Upper lobe of right lung (tissue), 1 donor: ENCODE data around the gene FUOM. TPM values are rescaled to one million over a fixed set of nuclear protein-coding genes. Genes with fewer than 3 reads are reported as not detected.

Experiments
- ATAC-seq: fragments of 200-7000 bp; cut with Tn5 transposase; one replicate; pipeline ENCODE4 v1.9.1; 2020; ENCODE audit warnings: mild to moderate bottlenecking, moderate library complexity
- DNase-seq: peaks from one replicate; pipeline ENCODE4 v3.0.0-alpha.2; 2020
- H3K27ac ChIP-seq: fragments of 200-600 bp; one replicate; pipeline ENCODE4 v1.8.0; 2022
- H3K27me3 ChIP-seq: fragments of 200-600 bp; one replicate; pipeline ENCODE4 v1.8.0; 2022; ENCODE audit warnings: mild to moderate bottlenecking
- H3K36me3 ChIP-seq: fragments of 200-600 bp; one replicate; pipeline ENCODE4 v1.8.0; 2022
- H3K4me1 ChIP-seq: fragments of 200-600 bp; one replicate; pipeline ENCODE4 v1.8.0; 2022
- H3K4me3 ChIP-seq: fragments of 200-600 bp; one replicate; pipeline ENCODE4 v1.8.0; 2022; ENCODE audit warnings: mild to moderate bottlenecking
- H3K9me3 ChIP-seq: fragments of 200-600 bp; one replicate; pipeline ENCODE4 v1.8.0; 2022
- CTCF ChIP-seq: fragments of 200-600 bp; IDR thresholded peaks from one replicate; pipeline ENCODE4 v1.8.0; 2022; ENCODE audit warnings: antibody characterized with exemption
- intact Hi-C: fragments of 100-400 bp; cut with DNase I; formaldehyde crosslinking; loops from one replicate; pipeline ENCODE4 v1.11.0; 2022
- total RNA-seq: library from RNA; stranded (reverse); fragmentation: NEBNext Ultra II Directional; extraction: Animal tissue kit (Norgen Biotek cat#: 25700); gene quantifications from one replicate; pipeline ENCODE4 v1.2.1, GENCODE V29; 2021
- donor health status: DM: no; HTN: yes; CAD: no; lungs with severe emphysema.

Gene FUOM
- total RNA-seq, 1 donor from 2014 or later = 21.2 TPM

GRCh38 chr10:133342942-133343341 lies 14.9 kb downstream of the FUOM start:
- Histone ChIP-seq H3K27me3 (peaks cover 57% of the 10 kb centered on the region), H3K4me1 (no peaks in the 10 kb centered on the region), H3K27ac (no peak overlapping the region), H3K9me3 (no peaks in the 10 kb centered on the region), H3K4me3 (no peak overlapping the region), H3K36me3 (no peaks in the 10 kb centered on the region)
- TF ChIP-seq CTCF = no peak
- intact Hi-C loops = no loop called here
- ATAC-seq = no peak
- DNase-seq = no peak

GRCh38 chr10:133341983-133342382 lies 15.8 kb downstream of the FUOM start:
- H3K27me3 ChIP-seq = peaks cover 55% of the 10 kb centered on the region
- intact Hi-C loops = no loop called here
- no peaks in the 10 kb centered on the region for H3K36me3 ChIP-seq
- H3K4me3 ChIP-seq = no peak overlapping the region
- ATAC-seq (no peak), DNase-seq (no peak)
- no peaks in the 10 kb centered on the region for H3K9me3 ChIP-seq
- no peak for TF ChIP-seq CTCF
- H3K4me1 ChIP-seq = no peaks in the 10 kb centered on the region
- H3K27ac ChIP-seq = no peak overlapping the region

GRCh38 chr10:133339708-133340380 lies 18.0 kb downstream of the FUOM start:
- ATAC-seq (no peak), DNase-seq (no peak)
- no peak for TF ChIP-seq CTCF
- peaks cover 58% of the 10 kb centered on the region for H3K27me3 ChIP-seq
- no peaks in the 10 kb centered on the region for H3K36me3 ChIP-seq
- H3K4me3 ChIP-seq = no peak overlapping the region
- no peaks in the 10 kb centered on the region for H3K9me3 ChIP-seq
- H3K27ac ChIP-seq = no peak overlapping the region
- H3K4me1 ChIP-seq = peaks cover 16% of the 10 kb centered on the region
- intact Hi-C loops = no loop called here

- ATAC-seq = no peak
- H3K36me3 ChIP-seq = no peaks in the 10 kb centered on the region
- peaks cover 16% of the 10 kb centered on the region for H3K4me1 ChIP-seq
- H3K27ac ChIP-seq = no peak overlapping the region
- DNase-seq = no peak
- peaks cover 53% of the 10 kb centered on the region for H3K27me3 ChIP-seq
- intact Hi-C loops = no loop called here
- no peaks in the 10 kb centered on the region for H3K9me3 ChIP-seq
- H3K4me3 ChIP-seq = no peak overlapping the region
- TF ChIP-seq CTCF = no peak
Observed at GRCh38 chr10:133338080-133339071, 19.4 kb downstream of the FUOM start.

- intact Hi-C loops = no loop called here
- Histone ChIP-seq H3K4me3 (no peak overlapping the region), H3K4me1 (peaks cover 16% of the 10 kb centered on the region), H3K27ac (no peak overlapping the region), H3K9me3 (no peaks in the 10 kb centered on the region), H3K27me3 (peaks cover 48% of the 10 kb centered on the region), H3K36me3 (no peaks in the 10 kb centered on the region)
- DNase-seq (no peak), ATAC-seq (no peak)
- no peak for TF ChIP-seq CTCF
Observed at GRCh38 chr10:133337370-133337725, 20.5 kb downstream of the FUOM start.
